HepG2 (cell line): ENCODE data around the gene ZNF792. TPM values are rescaled to one million over a fixed set of nuclear protein-coding genes. Genes with fewer than 3 reads are reported as not detected.

Experiments used
- AHR ChIP-seq: IDR thresholded peaks from 2 replicates; pipeline ENCODE4 v1.6.1; 2018; ENCODE audit warnings: missing genetic modification reagents, missing compliant biosample characterization
- CHD2 ChIP-seq: IDR thresholded peaks from 2 replicates; pipeline ENCODE4 v1.6.1; 2011; ENCODE audit warnings: low read depth, low read length, improper control_type of control experiment
- ELF1 ChIP-seq: sonication (generic); formaldehyde crosslinking; IDR thresholded peaks from 2 replicates; pipeline ENCODE4 v1.4.0; 2020; ENCODE audit warnings: missing genetic modification reagents
- EP300 ChIP-seq, 3 experiments: sonication (generic) in 1 of 3; formaldehyde crosslinking in 1 of 3; IDR thresholded peaks; 2 replicates each; pipeline versions ENCODE4 v1.5.1 to v1.6.1; 2011 to 2020; ENCODE audit warnings: low read depth in 2 of 3, low read length in 2 of 3, borderline replicate concordance in 1 of 3, improper control_type of control experiment in 1 of 3, mild to moderate bottlenecking in 1 of 3, missing genetic modification reagents in 1 of 3, moderate library complexity in 1 of 3
- FOSL1 ChIP-seq: sonication (generic); formaldehyde crosslinking; IDR thresholded peaks from 2 replicates; pipeline ENCODE4 v1.9.0; 2021; ENCODE audit warnings: missing genetic modification reagents, borderline replicate concordance
- HNF4A ChIP-seq: sonication (generic); formaldehyde crosslinking; IDR thresholded peaks from 2 replicates; pipeline ENCODE4 v1.4.0; 2020; ENCODE audit warnings: missing genetic modification reagents
- JUNB ChIP-seq: sonication (generic); formaldehyde crosslinking; IDR thresholded peaks from 2 replicates; pipeline ENCODE4 v1.8.0; 2022; ENCODE audit warnings: missing genetic modification reagents, mild to moderate bottlenecking, borderline replicate concordance
- KLF13 ChIP-seq: sonication (generic); formaldehyde crosslinking; IDR thresholded peaks from 2 replicates; pipeline ENCODE4 v1.4.0; 2020; ENCODE audit warnings: mild to moderate bottlenecking, missing genetic modification reagents
- PAF1 ChIP-seq: IDR thresholded peaks from 2 replicates; pipeline ENCODE4 v1.6.1; 2016; ENCODE audit warnings: missing genetic modification reagents, missing compliant biosample characterization
- PHF21A ChIP-seq: sonication (generic); formaldehyde crosslinking; IDR thresholded peaks from 2 replicates; pipeline ENCODE4 v1.5.0; 2020; ENCODE audit warnings: mild to moderate bottlenecking, missing genetic modification reagents
- SKI ChIP-seq: fragments of 450-650 bp; IDR thresholded peaks from one replicate; pipeline ENCODE4 v1.6.1; 2018; ENCODE audit warnings: mild to moderate bottlenecking; ENCODE audit not compliant: partially characterized antibody
- TGIF2 ChIP-seq: IDR thresholded peaks from 2 replicates; pipeline ENCODE4 v1.6.1; 2016; ENCODE audit warnings: control low read depth, missing compliant biosample characterization
- ZFP41 ChIP-seq: sonication (generic); formaldehyde crosslinking; IDR thresholded peaks from 2 replicates; pipeline ENCODE4 v1.4.0; 2020; ENCODE audit warnings: mild to moderate bottlenecking, missing genetic modification reagents, borderline replicate concordance
- ZNF207 ChIP-seq: fragments of 450-650 bp; IDR thresholded peaks from 2 replicates; pipeline ENCODE4 v1.6.1; 2016; ENCODE audit warnings: antibody characterized with exemption, borderline replicate concordance
- ZNF567 ChIP-seq: sonication (generic); formaldehyde crosslinking; IDR thresholded peaks from 2 replicates; pipeline ENCODE4 v1.8.1; 2023; ENCODE audit warnings: mild to moderate bottlenecking, missing genetic modification reagents, borderline replicate concordance
- ZNF777 ChIP-seq: sonication (generic); formaldehyde crosslinking; IDR thresholded peaks from 2 replicates; pipeline ENCODE4 v1.4.0; 2020; ENCODE audit warnings: missing genetic modification reagents
- polyA plus RNA-seq, 8 experiments: library from polyadenylated mRNA; depleted of rRNA in 3 of 8; stranded (reverse) in 7 of 8; unstranded in 1 of 8; fragments of >200 nt; fragmentation: Illumina TruSeq in 4 of 8; extraction: Trizol in 4 of 8; gene quantifications; 2 replicates each; pipeline versions ENCODE4 v1.2.1 to v1.2.3, GENCODE V29; 2011 to 2016; ENCODE audit warnings: low read depth in 4 of 8, missing spikeins in 1 of 8, mixed read lengths in 1 of 8; ENCODE audit not compliant: insufficient read depth in 1 of 8
- total RNA-seq, 5 experiments: library from RNA; depleted of rRNA; stranded (reverse); fragments of >200 nt; fragmentation: Illumina TruSeq; extraction: Trizol; gene quantifications; 2 replicates each; pipeline ENCODE4 v1.2.3, GENCODE V29; 2016; ENCODE audit warnings: low read depth in 1 of 5
- TF ChIP-seq, protein P1 (sequence below): sonication (generic); formaldehyde crosslinking; IDR thresholded peaks from 2 replicates; pipeline ENCODE4 v1.4.0; 2020; ENCODE audit warnings: missing genetic modification reagents
- TF ChIP-seq, protein P2 (sequence below): sonication (generic); formaldehyde crosslinking; IDR thresholded peaks from 2 replicates; pipeline ENCODE4 v1.5.1; 2020; ENCODE audit warnings: missing genetic modification reagents, mild to moderate bottlenecking, borderline replicate concordance
- TF ChIP-seq, protein P3 (sequence below): sonication (generic); formaldehyde crosslinking; IDR thresholded peaks from 2 replicates; pipeline ENCODE4 v1.8.0; 2022; ENCODE audit warnings: missing genetic modification reagents, mild to moderate bottlenecking, inconsistent platforms, borderline replicate concordance

The ZNF792 gene
- total and polyA plus RNA-seq, 2 of the 13 experiments (the other 11 are each of a cell fraction or from before 2014, with no cell fraction given) = 5.5 to 11.5 TPM

DNA sequence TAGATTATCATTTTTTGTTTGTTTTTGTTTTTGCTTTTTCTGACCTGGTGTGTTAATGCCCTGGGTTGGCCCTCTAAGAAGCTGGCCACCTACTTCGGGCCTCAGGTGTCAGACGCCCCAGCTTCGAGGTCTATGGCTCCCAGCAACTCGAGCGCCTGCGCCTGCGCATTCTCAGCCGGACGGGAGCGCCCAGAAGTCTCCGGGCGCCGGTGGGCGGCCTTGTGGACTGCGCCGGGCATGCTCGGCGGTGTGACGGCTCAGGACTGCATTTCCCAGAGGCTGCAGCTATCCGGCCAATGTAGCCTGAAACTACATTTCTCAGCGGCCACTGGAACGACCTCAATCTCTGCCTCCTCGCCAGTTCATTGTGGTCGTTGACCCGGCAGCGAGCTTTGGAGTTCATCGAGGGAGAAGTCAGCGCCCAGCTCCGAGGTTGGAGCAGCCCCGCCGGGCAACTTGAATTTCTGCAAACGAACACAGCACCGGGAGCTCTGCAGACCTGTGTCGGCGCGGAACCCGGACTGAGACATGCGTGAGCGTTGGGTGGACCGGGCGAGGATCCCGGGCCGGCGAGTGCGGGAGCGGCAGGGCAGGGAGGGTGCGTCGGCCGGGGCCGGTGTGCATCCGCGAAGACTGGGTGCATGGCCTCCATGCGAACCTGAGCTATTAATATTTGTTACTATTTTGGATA is 37.2 kb downstream of the ZNF792 start, which contains the start of gene ZNF30 (continued):
- TF ChIP-seq, protein P1, sequence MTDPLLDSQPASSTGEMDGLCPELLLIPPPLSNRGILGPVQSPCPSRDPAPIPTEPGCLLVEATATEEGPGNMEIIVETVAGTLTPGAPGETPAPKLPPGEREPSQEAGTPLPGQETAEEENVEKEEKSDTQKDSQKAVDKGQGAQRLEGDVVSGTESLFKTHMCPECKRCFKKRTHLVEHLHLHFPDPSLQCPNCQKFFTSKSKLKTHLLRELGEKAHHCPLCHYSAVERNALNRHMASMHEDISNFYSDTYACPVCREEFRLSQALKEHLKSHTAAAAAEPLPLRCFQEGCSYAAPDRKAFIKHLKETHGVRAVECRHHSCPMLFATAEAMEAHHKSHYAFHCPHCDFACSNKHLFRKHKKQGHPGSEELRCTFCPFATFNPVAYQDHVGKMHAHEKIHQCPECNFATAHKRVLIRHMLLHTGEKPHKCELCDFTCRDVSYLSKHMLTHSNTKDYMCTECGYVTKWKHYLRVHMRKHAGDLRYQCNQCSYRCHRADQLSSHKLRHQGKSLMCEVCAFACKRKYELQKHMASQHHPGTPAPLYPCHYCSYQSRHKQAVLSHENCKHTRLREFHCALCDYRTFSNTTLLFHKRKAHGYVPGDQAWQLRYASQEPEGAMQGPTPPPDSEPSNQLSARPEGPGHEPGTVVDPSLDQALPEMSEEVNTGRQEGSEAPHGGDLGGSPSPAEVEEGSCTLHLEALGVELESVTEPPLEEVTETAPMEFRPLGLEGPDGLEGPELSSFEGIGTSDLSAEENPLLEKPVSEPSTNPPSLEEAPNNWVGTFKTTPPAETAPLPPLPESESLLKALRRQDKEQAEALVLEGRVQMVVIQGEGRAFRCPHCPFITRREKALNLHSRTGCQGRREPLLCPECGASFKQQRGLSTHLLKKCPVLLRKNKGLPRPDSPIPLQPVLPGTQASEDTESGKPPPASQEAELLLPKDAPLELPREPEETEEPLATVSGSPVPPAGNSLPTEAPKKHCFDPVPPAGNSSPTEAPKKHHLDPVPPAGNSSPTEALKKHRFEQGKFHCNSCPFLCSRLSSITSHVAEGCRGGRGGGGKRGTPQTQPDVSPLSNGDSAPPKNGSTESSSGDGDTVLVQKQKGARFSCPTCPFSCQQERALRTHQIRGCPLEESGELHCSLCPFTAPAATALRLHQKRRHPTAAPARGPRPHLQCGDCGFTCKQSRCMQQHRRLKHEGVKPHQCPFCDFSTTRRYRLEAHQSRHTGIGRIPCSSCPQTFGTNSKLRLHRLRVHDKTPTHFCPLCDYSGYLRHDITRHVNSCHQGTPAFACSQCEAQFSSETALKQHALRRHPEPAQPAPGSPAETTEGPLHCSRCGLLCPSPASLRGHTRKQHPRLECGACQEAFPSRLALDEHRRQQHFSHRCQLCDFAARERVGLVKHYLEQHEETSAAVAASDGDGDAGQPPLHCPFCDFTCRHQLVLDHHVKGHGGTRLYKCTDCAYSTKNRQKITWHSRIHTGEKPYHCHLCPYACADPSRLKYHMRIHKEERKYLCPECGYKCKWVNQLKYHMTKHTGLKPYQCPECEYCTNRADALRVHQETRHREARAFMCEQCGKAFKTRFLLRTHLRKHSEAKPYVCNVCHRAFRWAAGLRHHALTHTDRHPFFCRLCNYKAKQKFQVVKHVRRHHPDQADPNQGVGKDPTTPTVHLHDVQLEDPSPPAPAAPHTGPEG (CRISPR knock-in tag) = peak; percentile 77
- peak; percentile 11; the same call in 1 of the 2 replicates for TF ChIP-seq CHD2
- TF ChIP-seq KLF13 (CRISPR knock-in tag) = no peak
- 0 out of 2 replicates have a peak, but pooled peaks have one; percentile 52 for TF ChIP-seq ELF1 (CRISPR knock-in tag)
- TF ChIP-seq, protein P2, sequence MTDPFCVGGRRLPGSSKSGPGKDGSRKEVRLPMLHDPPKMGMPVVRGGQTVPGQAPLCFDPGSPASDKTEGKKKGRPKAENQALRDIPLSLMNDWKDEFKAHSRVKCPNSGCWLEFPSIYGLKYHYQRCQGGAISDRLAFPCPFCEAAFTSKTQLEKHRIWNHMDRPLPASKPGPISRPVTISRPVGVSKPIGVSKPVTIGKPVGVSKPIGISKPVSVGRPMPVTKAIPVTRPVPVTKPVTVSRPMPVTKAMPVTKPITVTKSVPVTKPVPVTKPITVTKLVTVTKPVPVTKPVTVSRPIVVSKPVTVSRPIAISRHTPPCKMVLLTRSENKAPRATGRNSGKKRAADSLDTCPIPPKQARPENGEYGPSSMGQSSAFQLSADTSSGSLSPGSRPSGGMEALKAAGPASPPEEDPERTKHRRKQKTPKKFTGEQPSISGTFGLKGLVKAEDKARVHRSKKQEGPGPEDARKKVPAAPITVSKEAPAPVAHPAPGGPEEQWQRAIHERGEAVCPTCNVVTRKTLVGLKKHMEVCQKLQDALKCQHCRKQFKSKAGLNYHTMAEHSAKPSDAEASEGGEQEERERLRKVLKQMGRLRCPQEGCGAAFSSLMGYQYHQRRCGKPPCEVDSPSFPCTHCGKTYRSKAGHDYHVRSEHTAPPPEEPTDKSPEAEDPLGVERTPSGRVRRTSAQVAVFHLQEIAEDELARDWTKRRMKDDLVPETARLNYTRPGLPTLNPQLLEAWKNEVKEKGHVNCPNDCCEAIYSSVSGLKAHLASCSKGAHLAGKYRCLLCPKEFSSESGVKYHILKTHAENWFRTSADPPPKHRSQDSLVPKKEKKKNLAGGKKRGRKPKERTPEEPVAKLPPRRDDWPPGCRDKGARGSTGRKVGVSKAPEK (CRISPR knock-in tag) = no peak
- TF ChIP-seq TGIF2 (CRISPR knock-in tag) = 0 out of 2 replicates have a peak, but pooled peaks have one; percentile 31
- peak; percentile 65; the same call in 1 of the 2 replicates for TF ChIP-seq ZNF567 (CRISPR knock-in tag)
- no peak for TF ChIP-seq SKI
- TF ChIP-seq ZFP41 (CRISPR knock-in tag) = no peak
- peak; percentile 62 for TF ChIP-seq ZNF777 (CRISPR knock-in tag)
- TF ChIP-seq PHF21A (CRISPR knock-in tag) = peak; percentile 59
- TF ChIP-seq FOSL1 (CRISPR knock-in tag) = no peak
- TF ChIP-seq JUNB (CRISPR knock-in tag) = no peak
- no peak for TF ChIP-seq EP300 (IDR thresholded peaks at IDR 0.05; ENCODE audit: low read depth in 2 of 2, low read length in 2 of 2)
- no peak; the same call in 1 of the 2 replicates for TF ChIP-seq EP300 (CRISPR knock-in tag; IDR thresholded peaks at IDR 0.05; ENCODE audit: borderline replicate concordance)
- TF ChIP-seq AHR (CRISPR knock-in tag) = 0 out of 2 replicates have a peak, but pooled peaks have one; percentile 55
- no peak for TF ChIP-seq PAF1
- TF ChIP-seq, protein P3, sequence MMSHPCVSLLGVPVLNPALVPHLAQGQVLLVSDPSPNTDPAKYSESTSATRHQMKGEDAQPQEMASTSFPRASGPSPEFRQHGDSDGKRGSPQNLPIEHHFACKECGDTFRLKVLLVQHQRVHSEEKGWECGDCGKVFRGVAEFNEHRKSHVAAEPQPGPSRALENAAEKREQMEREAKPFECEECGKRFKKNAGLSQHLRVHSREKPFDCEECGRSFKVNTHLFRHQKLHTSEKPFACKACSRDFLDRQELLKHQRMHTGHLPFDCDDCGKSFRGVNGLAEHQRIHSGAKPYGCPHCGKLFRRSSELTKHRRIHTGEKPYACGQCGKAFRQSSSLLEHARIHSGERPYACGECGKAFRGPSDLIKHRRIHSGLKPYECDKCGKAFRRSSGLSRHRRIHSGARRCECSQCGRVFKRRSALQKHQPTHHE = 0 out of 2 replicates have a peak, but pooled peaks have one; percentile 18
- TF ChIP-seq ZNF207 = no peak
- TF ChIP-seq HNF4A (CRISPR knock-in tag) = peak; percentile 54
